ENCODE results near the gene ARAP2.

The ARAP2 gene

DNA sequence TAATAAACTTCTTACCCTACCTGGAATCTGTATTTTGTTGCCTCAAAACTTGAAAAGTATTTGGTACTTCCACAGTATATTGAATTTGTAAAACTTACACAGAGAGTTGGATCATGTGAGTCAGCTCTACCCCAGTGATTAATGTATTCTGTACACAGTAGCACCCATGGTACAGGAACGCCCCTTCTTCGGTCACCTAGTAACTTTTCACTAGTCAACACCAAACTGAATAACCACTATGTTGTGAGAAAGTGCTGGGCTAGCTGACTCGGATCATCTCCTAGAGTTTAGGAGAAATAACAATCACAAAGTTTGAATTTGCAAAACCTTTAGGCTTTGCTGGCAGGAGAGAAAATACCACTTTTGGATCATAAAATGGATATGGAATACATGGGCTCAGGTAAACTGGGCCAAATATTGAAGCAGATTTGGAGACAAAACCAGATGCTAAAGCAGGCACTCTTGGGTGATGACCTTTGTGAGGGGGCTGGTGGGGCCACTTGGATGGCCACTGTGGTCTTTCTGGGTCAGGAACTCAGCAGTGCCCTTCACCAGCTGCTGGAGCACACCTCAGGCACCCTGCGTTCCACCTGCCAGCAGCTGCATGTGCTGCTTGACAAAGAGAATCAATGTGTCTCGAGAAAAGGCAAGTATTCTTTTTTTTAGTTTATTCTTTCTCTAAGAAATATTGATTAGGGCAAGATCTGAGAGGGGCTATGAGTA is 37.2 kb upstream of the ARAP2 start, which contains the start of gene DTHD1:
TSS of gene DTHD1 (plus strand) at position 233 of the 723 bp plus-strand sequence. CDS start at position 376, 143 bp downstream.
- Histone ChIP-seq H3K9me3 (ENCODE audit: control insufficient read depth, insufficient read depth, low read depth, low read length) (no peaks in the 10 kb centered on the region), H3K4me3 (ENCODE audit: low read depth, low read length) (no peak within 1 kb of the TSS), H3K27ac (ENCODE audit: low read depth, low read length) (no peak within 1 kb of the TSS), H3K36me3 (ENCODE audit: control insufficient read depth, insufficient read depth, low read length) (no peaks in the 10 kb centered on the region), H3K4me1 (ENCODE audit: control insufficient read depth, insufficient read depth, low read length) (no peaks in the 10 kb centered on the region), H3K9ac (ENCODE audit: low read length) (no peak within 1 kb of the TSS), H3K27me3 (ENCODE audit: control insufficient read depth, insufficient read depth, low read length) (no peaks in the 10 kb centered on the region)

DNA sequence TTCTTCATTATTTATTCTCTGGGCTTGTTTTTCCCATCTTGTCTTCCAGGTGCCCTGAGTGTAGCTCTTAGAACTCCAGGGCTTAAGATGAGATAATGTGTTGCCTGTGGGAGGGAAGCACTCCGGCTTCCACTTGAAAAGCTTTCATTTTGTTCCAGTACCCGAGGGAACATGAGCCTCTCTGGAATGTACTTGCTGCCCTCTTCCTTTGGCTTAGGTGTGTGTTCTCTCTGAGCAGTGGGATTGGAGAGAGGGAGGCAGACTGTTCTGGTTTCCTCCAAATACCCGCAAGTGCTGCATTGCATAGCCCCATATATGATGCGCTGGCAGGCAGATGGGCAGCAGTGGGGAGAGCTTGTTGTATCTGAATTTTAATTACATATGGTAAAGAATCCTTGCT is 36.2 kb upstream of the ARAP2 start:
- no peak overlapping the region for H3K4me3 ChIP-seq (ENCODE audit: low read depth, low read length)
- H3K27ac ChIP-seq (ENCODE audit: low read depth, low read length), result no peak overlapping the region
- H3K4me1 ChIP-seq (ENCODE audit: control insufficient read depth, insufficient read depth, low read length), result no peaks in the 10 kb centered on the region
- H3K27me3 ChIP-seq (ENCODE audit: control insufficient read depth, insufficient read depth, low read length), result no peaks in the 10 kb centered on the region
- no peaks in the 10 kb centered on the region for H3K9me3 ChIP-seq (ENCODE audit: control insufficient read depth, insufficient read depth, low read depth, low read length)
- no peak overlapping the region for H3K9ac ChIP-seq (ENCODE audit: low read length)
- H3K36me3 ChIP-seq (ENCODE audit: control insufficient read depth, insufficient read depth, low read length), result no peaks in the 10 kb centered on the region

DNA sequence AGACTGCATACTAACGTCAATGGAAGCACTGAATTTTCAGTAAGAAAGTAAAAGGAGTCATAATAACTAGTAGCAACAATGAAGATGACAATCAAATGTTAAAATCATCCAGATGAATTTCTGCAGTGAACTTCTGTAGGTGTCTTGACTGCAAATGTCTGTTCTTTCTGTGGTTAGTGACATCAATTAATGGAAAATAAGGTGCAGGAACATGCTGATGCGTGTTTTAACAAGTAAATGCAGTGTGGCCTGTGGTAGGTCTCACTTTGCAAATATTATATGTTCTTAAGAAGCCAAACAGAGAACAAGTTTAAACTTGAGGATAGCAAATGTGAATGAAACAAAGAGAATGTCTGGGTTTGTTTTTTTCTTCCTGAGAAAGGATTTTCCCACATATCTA is 34.5 kb upstream of the ARAP2 start:
- Histone ChIP-seq H3K27me3 (ENCODE audit: control insufficient read depth, insufficient read depth, low read length) (no peaks in the 10 kb centered on the region), H3K4me1 (ENCODE audit: control insufficient read depth, insufficient read depth, low read length) (no peaks in the 10 kb centered on the region), H3K27ac (ENCODE audit: low read depth, low read length) (no peak overlapping the region), H3K4me3 (ENCODE audit: low read depth, low read length) (no peak overlapping the region), H3K9ac (ENCODE audit: low read length) (no peak overlapping the region), H3K36me3 (ENCODE audit: control insufficient read depth, insufficient read depth, low read length) (no peaks in the 10 kb centered on the region), H3K9me3 (ENCODE audit: control insufficient read depth, insufficient read depth, low read depth, low read length) (no peaks in the 10 kb centered on the region)

DNA sequence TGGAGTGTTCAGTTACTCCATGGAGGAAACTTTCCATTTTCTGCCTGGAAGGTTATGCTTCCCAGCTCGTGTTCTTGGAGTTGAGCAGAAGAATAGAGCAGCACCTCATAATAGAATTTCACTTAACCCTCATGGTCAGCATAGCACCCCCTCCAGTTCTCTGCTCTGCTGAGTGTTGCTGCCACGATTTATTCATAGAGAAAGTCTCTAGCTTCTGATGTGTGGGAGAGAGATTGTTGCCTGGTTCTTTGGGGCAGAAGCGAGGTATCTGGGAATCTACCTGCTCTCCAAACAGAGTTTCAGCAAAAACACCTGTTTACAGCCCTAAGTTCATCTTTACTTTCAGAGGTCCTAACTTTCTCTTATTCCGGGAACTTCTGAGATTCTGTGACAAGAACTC is 33.2 kb upstream of the ARAP2 start:
- Histone ChIP-seq H3K9me3 (ENCODE audit: control insufficient read depth, insufficient read depth, low read depth, low read length) (no peaks in the 10 kb centered on the region), H3K4me3 (ENCODE audit: low read depth, low read length) (no peak overlapping the region), H3K4me1 (ENCODE audit: control insufficient read depth, insufficient read depth, low read length) (no peaks in the 10 kb centered on the region), H3K9ac (ENCODE audit: low read length) (no peak overlapping the region), H3K27ac (ENCODE audit: low read depth, low read length) (no peak overlapping the region), H3K27me3 (ENCODE audit: control insufficient read depth, insufficient read depth, low read length) (no peaks in the 10 kb centered on the region), H3K36me3 (ENCODE audit: control insufficient read depth, insufficient read depth, low read length) (no peaks in the 10 kb centered on the region)

DNA sequence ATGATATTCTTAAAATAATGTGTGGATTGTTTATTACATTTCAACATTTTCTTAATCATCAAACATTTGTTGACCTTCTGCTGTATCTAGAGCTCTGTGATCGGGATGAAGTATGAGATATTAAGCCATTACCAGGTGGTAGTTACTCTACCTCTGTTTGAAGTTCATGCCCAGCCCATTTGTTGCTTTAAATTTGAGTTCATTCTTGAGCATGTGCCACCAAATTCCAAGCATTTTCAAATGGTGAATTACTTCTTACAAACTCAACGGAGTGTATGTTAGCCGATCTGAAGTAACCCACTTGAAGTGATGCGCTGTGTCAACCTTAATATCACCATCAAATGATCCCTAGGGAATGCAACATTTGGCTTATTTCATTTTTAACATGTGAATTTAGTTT is 29.8 kb upstream of the ARAP2 start:
- H3K27me3 ChIP-seq (ENCODE audit: control insufficient read depth, insufficient read depth, low read length), result no peaks in the 10 kb centered on the region
- no peaks in the 10 kb centered on the region for H3K4me1 ChIP-seq (ENCODE audit: control insufficient read depth, insufficient read depth, low read length)
- H3K9me3 ChIP-seq (ENCODE audit: control insufficient read depth, insufficient read depth, low read depth, low read length), result no peaks in the 10 kb centered on the region
- H3K27ac ChIP-seq (ENCODE audit: low read depth, low read length), result no peak overlapping the region
- no peak overlapping the region for H3K9ac ChIP-seq (ENCODE audit: low read length)
- no peak overlapping the region for H3K4me3 ChIP-seq (ENCODE audit: low read depth, low read length)
- no peaks in the 10 kb centered on the region for H3K36me3 ChIP-seq (ENCODE audit: control insufficient read depth, insufficient read depth, low read length)

DNA sequence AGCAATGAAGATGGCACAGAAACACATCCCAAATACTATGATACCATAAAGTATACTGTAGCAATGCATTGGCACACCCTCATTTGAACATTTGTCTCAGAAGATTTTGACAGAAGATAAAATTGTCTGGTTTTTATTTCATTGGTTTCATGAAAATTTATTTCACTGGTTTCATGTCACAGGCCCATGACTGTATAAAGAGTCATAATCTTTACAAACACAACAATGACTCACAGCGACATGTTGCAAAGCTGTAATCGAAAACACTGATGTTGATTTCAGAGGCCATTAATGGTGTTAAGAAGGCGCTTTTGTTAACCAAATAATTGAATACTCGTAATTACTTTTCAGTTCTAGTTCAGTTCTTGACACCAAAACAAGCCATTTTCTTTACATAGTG is 29.0 kb upstream of the ARAP2 start:
- no peaks in the 10 kb centered on the region for H3K27me3 ChIP-seq (ENCODE audit: control insufficient read depth, insufficient read depth, low read length)
- H3K4me3 ChIP-seq (ENCODE audit: low read depth, low read length), result no peak overlapping the region
- no peaks in the 10 kb centered on the region for H3K9me3 ChIP-seq (ENCODE audit: control insufficient read depth, insufficient read depth, low read depth, low read length)
- no peaks in the 10 kb centered on the region for H3K4me1 ChIP-seq (ENCODE audit: control insufficient read depth, insufficient read depth, low read length)
- H3K9ac ChIP-seq (ENCODE audit: low read length), result no peak overlapping the region
- no peaks in the 10 kb centered on the region for H3K36me3 ChIP-seq (ENCODE audit: control insufficient read depth, insufficient read depth, low read length)
- H3K27ac ChIP-seq (ENCODE audit: low read depth, low read length), result no peak overlapping the region

DNA sequence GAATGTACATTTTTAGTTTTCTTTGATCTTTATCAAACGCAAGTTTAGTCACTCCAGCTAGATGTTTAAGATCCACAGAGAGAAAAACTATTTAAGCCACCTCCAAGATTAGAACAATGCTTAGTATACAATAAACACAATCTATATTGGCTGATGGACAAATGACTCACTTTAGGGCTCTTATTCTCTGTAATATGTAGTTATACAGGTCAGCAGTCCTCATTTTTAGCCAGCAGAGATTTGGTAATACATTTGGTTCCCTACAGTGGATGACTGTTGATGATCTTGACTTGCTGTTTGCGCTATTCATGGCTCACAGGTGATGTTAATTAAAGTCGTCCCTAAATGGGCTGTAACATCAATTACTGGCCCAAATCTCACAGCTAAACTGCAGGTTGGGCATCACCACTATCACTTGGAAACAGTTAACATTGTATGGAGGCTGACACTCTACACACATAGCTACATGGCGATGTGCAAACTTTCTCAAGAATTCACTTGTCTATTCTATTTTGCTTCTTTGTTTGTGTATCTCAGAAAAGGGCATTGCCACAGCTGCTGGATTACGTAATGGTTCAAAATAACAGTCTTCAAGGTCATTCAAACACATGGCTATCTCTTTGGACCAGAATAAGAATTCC is 25.3 kb upstream of the ARAP2 start:
- no peaks in the 10 kb centered on the region for H3K36me3 ChIP-seq (ENCODE audit: control insufficient read depth, insufficient read depth, low read length)
- no peak overlapping the region for H3K9ac ChIP-seq (ENCODE audit: low read length)
- H3K27ac ChIP-seq (ENCODE audit: low read depth, low read length), result no peak overlapping the region
- no peaks in the 10 kb centered on the region for H3K9me3 ChIP-seq (ENCODE audit: control insufficient read depth, insufficient read depth, low read depth, low read length)
- no peak overlapping the region for H3K4me3 ChIP-seq (ENCODE audit: low read depth, low read length)
- H3K27me3 ChIP-seq (ENCODE audit: control insufficient read depth, insufficient read depth, low read length), result no peaks in the 10 kb centered on the region
- 0 out of 2 replicates have a peak, but pooled peaks cover under 1% of the 10 kb centered on the region for H3K4me1 ChIP-seq (ENCODE audit: control insufficient read depth, insufficient read depth, low read length)

DNA sequence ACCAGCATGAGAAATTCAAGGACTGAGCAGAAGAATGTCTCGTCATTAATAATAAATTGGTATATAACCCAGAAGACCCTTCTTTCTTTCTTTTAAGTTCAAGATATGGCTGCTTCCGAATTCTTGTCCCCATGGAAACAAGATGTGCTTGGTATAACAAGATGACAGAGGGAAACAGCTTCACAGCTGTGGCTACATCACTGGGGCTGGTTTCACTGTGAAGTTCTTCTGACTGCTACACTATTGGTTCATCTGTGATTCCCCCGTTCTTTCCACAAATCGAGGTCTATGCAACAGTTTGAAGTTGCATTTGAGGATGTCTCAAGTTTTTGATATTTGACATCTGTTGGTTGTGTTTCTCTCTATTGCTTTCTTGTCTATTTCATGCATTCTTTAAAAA is 24.8 kb upstream of the ARAP2 start:
- Histone ChIP-seq H3K4me3 (ENCODE audit: low read depth, low read length) (no peak overlapping the region), H3K9ac (ENCODE audit: low read length) (no peak overlapping the region), H3K9me3 (ENCODE audit: control insufficient read depth, insufficient read depth, low read depth, low read length) (no peaks in the 10 kb centered on the region), H3K4me1 (ENCODE audit: control insufficient read depth, insufficient read depth, low read length) (peaks cover 6% of the 10 kb centered on the region; the same call in 1 of the 2 replicates), H3K27ac (ENCODE audit: low read depth, low read length) (no peak overlapping the region), H3K27me3 (ENCODE audit: control insufficient read depth, insufficient read depth, low read length) (no peaks in the 10 kb centered on the region), H3K36me3 (ENCODE audit: control insufficient read depth, insufficient read depth, low read length) (no peaks in the 10 kb centered on the region)

DNA sequence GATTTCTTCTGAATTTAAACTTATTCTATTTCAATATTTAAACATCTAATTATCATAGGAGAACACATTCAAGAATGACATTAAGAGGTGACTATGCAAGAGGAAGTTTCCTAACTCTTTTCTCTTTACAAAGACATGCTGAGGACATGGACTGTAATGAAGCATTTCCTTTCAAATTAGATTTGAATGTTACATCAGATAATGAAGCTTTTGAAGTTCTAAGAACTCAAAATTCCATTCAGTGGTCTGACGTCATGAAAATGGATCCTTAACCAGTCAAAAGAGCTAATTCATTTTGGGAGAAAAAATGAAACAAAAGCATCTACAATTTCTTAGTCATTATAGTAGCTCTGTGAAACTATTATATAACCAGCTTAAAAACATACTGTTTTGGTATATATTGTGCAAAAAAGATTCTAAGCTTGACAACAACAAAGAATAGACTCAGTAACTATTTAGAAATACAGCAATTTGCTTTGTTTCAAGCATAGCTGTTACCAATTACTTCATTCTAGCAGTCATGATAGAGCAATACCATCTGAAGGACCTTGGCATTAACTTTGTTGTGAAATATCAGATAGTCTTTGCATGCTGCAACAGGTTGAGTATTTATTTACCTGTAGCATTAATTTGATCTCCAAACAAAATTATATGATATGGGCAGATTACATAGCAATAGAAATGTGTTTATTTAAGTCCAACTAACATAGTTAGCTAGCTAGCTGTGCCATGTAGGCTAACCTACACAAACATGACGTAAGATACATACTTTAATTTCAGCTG is 23.4 kb upstream of the ARAP2 start:
- H3K27ac ChIP-seq (ENCODE audit: low read depth, low read length), result no peak overlapping the region
- H3K36me3 ChIP-seq (ENCODE audit: control insufficient read depth, insufficient read depth, low read length), result no peaks in the 10 kb centered on the region
- H3K4me3 ChIP-seq (ENCODE audit: low read depth, low read length), result no peak overlapping the region
- H3K9me3 ChIP-seq (ENCODE audit: control insufficient read depth, insufficient read depth, low read depth, low read length), result no peaks in the 10 kb centered on the region
- peaks cover 8% of the 10 kb centered on the region; the same call in 1 of the 2 replicates for H3K4me1 ChIP-seq (ENCODE audit: control insufficient read depth, insufficient read depth, low read length)
- H3K9ac ChIP-seq (ENCODE audit: low read length), result no peak overlapping the region
- H3K27me3 ChIP-seq (ENCODE audit: control insufficient read depth, insufficient read depth, low read length), result no peaks in the 10 kb centered on the region

DNA sequence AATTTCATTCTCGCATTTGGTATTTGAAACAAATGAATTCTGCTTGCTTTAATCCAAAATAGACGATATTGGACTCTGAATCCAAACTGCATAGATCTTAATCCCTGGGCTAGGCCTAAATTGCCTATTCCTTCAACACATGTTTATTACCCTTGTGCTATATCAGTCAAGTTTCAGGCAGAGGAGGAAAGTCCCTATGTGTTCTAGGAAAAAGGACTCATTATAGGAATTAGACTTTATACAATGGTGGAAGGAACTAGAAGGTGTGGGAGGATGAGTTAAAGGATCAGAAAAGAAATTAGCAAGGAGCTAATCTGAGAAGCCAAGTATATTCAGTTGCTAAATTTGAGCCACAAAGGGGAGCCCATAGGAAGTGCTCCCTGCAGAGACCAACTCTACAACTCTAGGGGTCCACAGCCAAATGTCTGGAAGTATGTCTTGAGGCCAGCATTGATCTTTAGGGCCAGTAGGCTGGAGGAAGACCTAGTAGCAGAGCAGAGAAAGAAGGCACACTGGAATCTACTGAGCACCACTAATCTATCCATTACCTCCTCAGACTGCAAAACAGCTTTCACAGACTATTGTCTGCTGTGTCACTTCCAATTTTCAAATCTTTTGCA is 20.0 kb upstream of the ARAP2 start:
- Histone ChIP-seq H3K27me3 (ENCODE audit: control insufficient read depth, insufficient read depth, low read length) (no peaks in the 10 kb centered on the region), H3K27ac (ENCODE audit: low read depth, low read length) (no peak overlapping the region), H3K4me3 (ENCODE audit: low read depth, low read length) (no peak overlapping the region), H3K9ac (ENCODE audit: low read length) (no peak overlapping the region), H3K9me3 (ENCODE audit: control insufficient read depth, insufficient read depth, low read depth, low read length) (no peaks in the 10 kb centered on the region), H3K36me3 (ENCODE audit: control insufficient read depth, insufficient read depth, low read length) (no peaks in the 10 kb centered on the region), H3K4me1 (ENCODE audit: control insufficient read depth, insufficient read depth, low read length) (peaks cover 8% of the 10 kb centered on the region; the same call in 1 of the 2 replicates)
